Measurements from ENCODE around the gene FRAT1. TPM values are rescaled to one million over a fixed set of nuclear protein-coding genes. Genes with fewer than 3 reads are reported as not detected.

The FRAT1 gene
- total RNA-seq, 1 experiment from 2014 or later: 1.8 TPM

GRCh38 chr10:97365761-97366351 lies 46.8 kb downstream of the FRAT1 start:
- DNase-seq (ENCODE audit: low spot score): no peak

DNA sequence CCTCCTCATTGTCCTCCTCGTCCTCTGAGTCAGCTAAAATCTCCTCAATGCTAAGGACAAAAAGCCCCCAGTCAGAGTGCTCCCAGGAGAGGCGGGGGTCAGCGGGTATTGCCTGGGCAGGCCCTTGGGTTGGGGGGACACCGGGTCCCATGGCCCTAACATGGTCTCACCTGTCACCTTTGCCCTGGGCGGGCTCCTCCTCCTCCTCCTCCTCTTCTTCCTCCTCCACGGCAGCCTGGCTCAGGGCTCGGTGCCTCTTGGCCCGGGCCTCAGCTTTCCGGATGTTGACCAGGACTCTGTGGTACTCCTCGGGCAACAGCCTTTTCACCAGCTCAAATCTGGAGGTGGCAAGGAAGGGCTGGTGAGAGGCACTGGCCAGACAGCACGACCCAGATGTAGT lies 47.5 kb downstream of the FRAT1 start:
- DNase-seq (ENCODE audit: low spot score): no peak

DNA sequence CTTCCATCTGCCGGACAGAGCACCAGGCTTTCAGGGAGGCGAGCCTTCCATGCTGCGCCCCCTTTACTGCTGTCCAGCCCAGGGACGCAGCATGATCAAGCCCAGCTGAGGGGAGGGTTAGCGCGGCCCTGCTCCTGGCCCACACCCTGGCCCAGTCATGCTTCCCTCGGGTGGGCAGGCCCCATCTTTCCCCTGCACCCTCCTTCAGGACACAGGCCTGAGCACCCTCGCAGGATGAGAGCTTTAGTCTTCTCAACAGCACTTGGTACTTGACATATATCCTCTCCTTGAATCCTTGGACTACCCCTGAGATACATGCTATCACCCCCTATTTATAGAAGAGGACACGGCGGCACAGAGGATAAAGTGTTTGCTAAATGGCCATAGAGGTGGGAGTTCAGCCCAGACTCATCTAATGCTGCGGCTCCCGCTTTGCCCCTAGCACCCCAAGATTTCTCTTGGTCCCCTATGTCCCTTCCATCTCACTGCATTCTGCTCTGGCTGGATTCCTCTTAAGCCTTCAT lies 48.1 kb downstream of the FRAT1 start:
- no peak for DNase-seq (ENCODE audit: low spot score)

Other genes starting within 250 kb of the FRAT1 start
- not detected in 2 replicates for gene SLIT1, start 133.3 kb upstream of the FRAT1 start, total RNA-seq (2014; rRNA removed; shearing (Covaris generic))
- gene ARHGAP19, start 26.6 kb upstream of the FRAT1 start, total RNA-seq (2014; rRNA removed; shearing (Covaris generic)): 15.2 and 16.1 TPM in 2 replicates
- 4.0 and 4.2 TPM in 2 replicates for gene FRAT2, start 15.5 kb downstream of the FRAT1 start, total RNA-seq (2014; rRNA removed; shearing (Covaris generic))
- gene RRP12, start 82.1 kb downstream of the FRAT1 start, total RNA-seq (2014; rRNA removed; shearing (Covaris generic)): 47.9 and 52.8 TPM in 2 replicates
- 967 and 1,053 TPM in 2 replicates for gene PGAM1, start 106.9 kb downstream of the FRAT1 start, total RNA-seq (2014; rRNA removed; shearing (Covaris generic))
- 101 and 116 TPM in 2 replicates for gene EXOSC1, start 126.7 kb downstream of the FRAT1 start, total RNA-seq (2014; rRNA removed; shearing (Covaris generic))
- 85.5 and 108 TPM in 2 replicates for gene ZDHHC16, start 126.9 kb downstream of the FRAT1 start, total RNA-seq (2014; rRNA removed; shearing (Covaris generic))
- gene MMS19, start 179.2 kb downstream of the FRAT1 start, total RNA-seq (2014; rRNA removed; shearing (Covaris generic)): 90.4 and 105 TPM in 2 replicates
- 37.6 and 53.8 TPM in 2 replicates for gene UBTD1, start 179.7 kb downstream of the FRAT1 start, total RNA-seq (2014; rRNA removed; shearing (Covaris generic))